H4 (cell line): ENCODE results near the gene PHKA1. TPM values are rescaled to one million over a fixed set of nuclear protein-coding genes. Genes with fewer than 3 reads are reported as not detected.
"Not testable (repeated sequence)": the region's sequence is repeated elsewhere in the genome, so short reads cannot be mapped to it uniquely, and the experiment has no call there.

Experiments
- DNase-seq: peaks from one replicate; pipeline ENCODE4 v3.0.0-alpha.2; 2015; ENCODE audit warnings: low spot score
- total RNA-seq: library from RNA; depleted of rRNA; stranded (reverse); fragments of >200 nt; shearing (Covaris generic); gene quantifications from 2 replicates; pipeline ENCODE4 v1.2.3, GENCODE V29; 2014; rRNA removed

PHKA1 gene
- total RNA-seq, result 7.8 and 8.6 TPM in 2 replicates

GRCh38 chrX:72713599-72714477 lies at the start of gene PHKA1:
Gene PHKA1, minus strand, starts transcription at chrX:72714306. Its CDS starts 426 bp downstream, at chrX:72713880.
- peak; percentile 37 for DNase-seq

DNA sequence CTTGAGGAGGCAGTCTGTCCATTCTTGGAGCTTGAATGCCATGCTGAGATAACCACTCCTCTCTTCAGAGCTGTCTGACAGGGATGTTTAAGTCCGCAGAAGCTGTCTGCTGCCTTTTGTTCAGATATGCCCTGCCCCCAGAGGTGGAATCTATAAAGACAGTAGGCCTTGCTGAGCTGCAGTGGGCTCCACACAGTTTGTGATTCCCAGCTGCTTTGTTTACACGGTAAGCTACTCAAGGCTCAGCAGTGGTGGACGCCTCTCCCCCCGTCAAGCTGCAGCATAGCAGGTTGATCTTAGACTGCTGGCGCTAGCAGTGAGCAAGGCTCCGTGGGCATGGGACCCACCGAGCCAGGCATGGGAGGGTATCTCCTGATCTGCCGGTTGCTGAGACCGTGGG lies 46.3 kb upstream of the PHKA1 start:
- DNase-seq, result not testable (repeated sequence)

- not testable (repeated sequence) for DNase-seq
Observed at GRCh38 chrX:72748545-72748944, 34.4 kb upstream of the PHKA1 start.

DNA sequence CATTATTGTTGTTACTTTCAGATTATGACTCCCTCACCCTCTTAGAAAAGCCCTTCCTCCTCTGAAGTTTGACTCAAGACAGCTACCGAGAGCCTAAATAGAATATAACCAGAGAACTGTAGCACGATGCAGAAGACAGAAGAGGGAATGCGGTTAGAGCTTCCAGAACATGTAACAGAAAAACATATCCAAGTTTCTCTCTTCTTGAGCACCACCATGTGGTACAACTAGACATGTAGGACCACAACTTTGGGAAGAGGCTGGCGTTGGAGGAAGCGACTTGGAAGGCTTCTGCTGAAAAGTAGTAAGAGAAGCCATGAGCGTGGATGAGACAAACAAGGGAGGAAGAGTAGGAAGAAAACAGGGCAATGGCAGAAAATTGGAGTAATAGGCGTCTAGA lies 31.4 kb upstream of the PHKA1 start:
- DNase-seq, result not testable (repeated sequence)

- DNase-seq, result no peak
Observed at GRCh38 chrX:72735561-72735960, 21.5 kb upstream of the PHKA1 start.

DNA sequence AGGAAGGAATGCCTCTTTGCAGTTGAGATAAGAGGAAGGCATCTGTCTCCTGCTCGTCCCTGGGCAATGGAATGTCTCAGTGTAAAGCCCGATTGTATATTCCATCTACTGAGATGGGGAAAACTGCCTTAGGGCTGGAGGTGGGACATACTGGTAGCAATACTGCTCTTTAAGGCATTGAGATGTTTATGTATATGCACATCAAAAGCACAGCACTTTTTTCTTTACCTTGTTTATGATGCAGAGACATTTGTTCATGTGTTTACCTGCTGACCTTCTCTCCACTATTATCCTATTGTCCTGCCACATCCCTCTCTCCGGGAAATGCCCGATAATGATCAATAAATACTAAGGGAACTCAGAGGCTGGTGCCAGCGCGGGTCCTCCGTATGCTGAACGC lies 19.5 kb upstream of the PHKA1 start:
- DNase-seq, result not testable (repeated sequence)

DNA sequence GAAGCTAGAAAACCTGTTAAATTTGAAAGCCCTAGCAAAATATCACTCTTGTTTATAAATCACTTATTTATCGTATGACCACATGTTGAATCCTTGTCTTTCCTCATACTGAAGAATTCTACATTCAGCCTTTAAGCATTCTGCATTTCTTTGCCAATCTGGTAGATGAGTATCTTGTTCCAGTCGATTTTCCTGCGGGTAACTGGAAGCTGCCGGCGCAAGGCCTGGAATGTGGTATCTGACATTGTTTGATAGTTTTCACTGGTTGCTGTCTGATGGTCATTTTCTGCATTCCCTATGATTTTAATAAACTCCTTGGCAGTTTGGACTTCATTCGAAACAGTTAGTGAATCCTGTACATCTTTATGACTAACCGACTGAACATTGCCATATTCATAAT lies 13.7 kb upstream of the PHKA1 start:
- DNase-seq, result no peak

GRCh38 chrX:72716766-72717165 lies 2.7 kb upstream of the PHKA1 start:
- DNase-seq, result no peak

GRCh38 chrX:72715546-72715945 lies 1.4 kb upstream of the PHKA1 start:
- no peak for DNase-seq

DNA sequence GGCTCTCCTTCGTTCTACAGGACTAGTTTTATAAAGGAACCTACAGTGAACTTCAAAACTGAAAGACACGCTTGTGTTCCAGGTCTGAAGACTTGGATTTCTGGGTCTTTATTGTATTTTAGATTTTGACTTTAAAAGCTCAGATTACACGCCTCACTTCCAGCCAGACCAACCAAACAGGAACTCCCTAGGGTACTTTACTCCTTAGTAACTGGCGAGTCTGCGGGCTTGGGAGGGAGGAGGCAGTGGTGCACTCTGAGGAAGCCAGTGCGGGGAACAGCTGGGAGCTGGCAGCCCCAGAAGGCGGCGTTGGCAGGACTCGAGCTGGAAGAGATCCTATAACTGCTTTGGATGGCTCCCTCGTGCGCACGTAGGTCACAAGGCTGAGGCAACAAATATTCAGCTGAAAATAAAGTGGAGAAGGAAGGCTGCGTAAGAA lies 391 bp upstream of the PHKA1 start:
- DNase-seq, result peak; percentile 57

DNA sequence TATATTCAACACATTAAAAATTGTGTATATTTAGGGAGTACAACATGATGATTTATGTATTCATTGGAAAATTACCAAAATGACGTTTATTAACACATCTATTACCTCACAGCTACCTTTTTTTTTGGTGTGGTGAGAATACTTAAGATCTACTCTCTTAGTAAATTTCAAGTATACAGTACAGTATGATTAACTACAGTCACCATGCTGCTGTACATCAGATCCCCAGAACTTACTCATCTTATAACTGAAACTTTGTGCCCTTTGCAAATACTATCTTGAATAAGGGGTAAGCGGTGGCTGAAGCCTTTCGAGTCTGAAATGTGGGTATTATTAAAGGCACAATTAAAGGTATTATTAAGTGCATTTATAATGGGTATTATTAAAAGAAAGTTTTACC lies 976 bp downstream of the PHKA1 start:
- no peak for DNase-seq

- DNase-seq, result peak; percentile 13
Observed at GRCh38 chrX:72712094-72712755, 1.9 kb downstream of the PHKA1 start.

GRCh38 chrX:72705814-72706213 lies 8.3 kb downstream of the PHKA1 start:
- DNase-seq, result no peak

DNA sequence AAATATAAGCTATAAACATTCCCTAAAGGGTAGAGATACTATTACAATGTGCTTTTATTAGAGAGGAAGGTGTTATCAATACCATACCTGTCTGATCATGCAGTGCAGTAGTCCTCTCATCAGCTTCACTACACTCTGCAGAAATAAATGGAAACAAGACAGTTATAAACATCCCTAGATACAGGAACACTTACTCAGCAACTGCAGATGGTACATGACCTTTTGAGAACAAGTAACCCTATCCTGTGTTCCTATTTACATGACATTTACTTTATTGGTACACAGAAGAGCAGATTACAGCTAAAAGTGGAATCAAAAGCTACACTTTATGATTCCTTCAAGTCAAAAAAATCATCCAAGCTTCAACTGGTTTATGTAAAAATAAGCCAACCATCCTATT lies 9.0 kb downstream of the PHKA1 start:
- no peak for DNase-seq

DNA sequence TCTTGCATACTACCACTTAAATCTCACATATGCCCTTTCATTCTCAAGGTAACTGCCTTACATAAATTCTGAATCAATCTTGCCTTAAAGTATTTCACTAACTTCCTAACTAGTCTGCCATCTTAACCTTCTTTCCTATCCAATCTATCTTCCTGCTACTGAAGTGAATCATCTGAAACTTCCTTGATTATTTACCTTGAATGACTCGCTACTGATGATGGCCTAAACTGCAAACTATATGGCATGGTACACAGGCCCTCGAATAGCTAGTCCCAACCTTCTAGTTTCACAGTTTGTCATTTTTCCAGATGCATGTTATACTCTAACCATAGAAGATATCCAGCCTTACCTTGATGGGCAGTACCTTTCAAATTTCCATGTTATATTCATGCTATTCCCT lies 19.9 kb downstream of the PHKA1 start:
- DNase-seq, result no peak

GRCh38 chrX:72693477-72693876 lies 20.6 kb downstream of the PHKA1 start:
- DNase-seq, result no peak

GRCh38 chrX:72687396-72687795 lies 26.7 kb downstream of the PHKA1 start:
- DNase-seq, result no peak

DNA sequence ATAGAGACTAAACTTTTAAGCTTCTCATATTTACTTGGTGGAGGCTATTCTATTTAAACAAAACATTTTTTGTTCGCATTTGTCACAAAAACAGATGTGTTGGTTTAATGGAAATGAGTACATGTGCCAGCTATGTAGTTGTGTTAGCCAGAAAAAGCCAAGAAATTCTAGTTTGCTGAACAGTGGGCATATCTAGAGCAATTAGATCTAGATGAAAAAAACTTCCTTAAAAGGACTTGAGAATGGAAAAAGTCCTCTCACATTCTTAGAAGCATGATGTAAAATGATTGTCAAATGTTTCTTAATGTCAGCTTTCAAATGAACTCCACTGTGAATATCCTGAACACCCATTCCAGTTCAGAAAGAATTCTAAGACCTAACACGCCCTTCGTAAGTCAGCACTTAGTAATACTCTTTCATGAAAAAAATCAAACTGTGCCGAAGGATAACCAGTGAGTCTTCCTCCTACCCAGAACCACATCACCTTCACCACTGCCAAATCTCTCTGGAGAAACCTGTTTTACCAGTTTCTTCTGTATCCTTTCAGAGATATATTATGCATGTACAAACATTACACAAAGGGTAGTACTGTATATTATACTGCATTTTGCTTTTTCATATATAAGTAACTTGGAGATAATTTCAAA lies 28.2 kb downstream of the PHKA1 start:
- no peak for DNase-seq

DNA sequence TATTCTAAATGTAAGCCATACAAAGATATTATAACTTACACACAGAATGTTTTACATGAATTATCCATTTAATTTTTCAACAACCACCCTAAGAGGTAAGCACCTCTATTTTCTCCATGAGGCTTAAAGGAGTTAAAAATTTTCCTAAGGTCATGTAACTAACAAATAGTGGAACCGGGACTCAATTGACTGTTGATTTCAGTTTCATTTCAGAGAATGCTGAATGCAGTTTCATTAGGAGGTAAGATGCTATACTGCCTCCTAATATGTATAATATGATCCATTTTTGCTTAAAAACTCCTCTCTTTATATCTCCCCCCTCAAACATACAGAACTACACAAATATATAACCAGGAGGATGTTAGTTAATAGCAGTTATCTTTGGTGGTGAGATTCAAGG lies 29.1 kb downstream of the PHKA1 start:
- DNase-seq, result no peak

DNA sequence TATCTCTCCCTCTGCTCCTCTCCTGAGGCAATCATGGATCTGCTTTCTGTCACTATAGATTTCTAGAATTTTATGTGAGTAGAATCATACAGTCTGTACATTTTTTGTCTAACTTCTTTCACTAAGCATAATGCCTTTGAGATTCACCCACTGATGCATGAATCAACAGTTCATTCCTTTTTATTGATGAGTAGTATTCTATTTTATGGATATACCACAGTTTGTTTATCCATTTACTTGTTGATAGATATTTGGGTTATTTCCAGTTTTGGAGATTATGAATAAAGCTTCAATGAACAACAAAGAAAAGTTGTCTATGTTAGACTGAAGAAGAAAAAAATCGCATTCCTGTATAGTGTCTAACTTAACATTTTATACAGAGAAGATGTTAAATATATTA lies 30.5 kb downstream of the PHKA1 start:
- no peak for DNase-seq

DNA sequence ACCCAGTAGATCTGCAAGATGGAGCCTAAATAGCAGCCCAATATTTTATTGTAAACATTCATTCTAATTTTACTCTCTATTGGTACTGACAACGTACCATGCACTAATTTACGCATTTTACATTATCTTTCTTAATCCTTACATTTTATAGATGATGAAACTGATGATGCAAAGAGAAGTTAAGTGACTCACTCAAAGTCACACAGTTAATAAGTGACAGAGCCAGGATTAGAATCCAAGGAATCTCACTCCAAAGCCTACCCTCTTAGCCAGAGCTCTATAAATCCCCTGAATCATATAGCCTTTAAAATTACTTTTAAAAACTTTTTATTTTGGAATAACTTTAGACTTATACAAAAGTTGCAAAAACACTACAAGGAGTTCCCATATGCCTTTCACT lies 37.6 kb downstream of the PHKA1 start:
- DNase-seq, result no peak

DNA sequence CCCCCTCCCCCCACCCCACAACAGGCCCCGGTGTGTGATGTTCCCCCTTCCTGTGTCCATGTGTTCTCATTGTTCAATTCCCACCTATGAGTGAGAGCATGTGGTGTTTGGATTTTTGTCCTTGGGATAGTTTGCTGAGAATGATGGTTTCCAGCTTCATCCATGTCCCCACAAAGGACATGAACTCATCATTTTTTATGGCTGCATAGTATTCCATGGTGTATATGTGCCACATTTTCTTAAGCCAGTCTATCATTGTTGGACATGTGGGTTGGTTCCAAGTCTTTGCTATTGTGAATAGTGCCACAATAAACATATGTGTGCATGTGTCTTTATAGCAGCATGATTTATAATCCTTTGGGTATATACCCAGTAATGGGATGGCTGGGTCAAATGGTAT lies 40.2 kb downstream of the PHKA1 start:
- DNase-seq, result not testable (repeated sequence)

DNA sequence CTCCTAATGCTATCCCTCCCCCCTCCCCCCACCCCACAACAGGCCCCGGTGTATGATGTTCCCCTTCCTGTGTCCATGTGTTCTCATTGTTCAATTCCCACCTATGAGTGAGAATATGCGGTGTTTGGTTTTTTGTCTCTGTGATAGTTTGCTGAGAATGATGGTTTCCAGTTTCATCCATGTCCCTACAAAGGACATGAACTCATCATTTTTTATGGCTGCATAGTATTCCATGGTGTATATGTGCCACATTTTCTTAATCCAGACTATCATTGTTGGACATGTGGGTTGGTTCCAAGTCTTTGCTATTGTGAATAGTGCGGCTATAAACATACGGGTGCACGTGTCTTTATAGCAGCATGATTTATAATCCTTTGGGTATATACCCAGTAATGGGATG lies 44.6 kb downstream of the PHKA1 start:
- DNase-seq, result not testable (repeated sequence)
